ENCODE measurements around the gene AK5.

Gene AK5

DNA sequence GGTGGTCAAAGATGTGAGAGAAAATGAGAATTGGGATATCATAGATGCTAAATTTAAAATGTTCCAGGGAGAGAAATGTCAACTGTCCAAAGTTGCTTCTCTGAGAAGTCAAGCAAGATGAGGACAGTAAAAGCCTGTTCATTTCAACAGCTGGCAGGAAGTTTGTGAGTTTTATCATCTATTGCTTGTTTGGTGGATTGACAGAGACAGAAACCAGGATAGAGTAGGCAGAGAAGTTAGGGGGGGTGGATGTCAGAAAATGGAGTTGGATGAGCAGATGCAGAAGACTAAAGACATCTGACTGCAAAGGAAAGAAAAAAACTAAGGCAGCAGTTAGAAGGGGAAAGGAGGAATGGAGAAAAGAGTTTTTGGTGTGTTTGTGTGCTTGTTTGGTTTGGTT, 78.4 kb downstream of the AK5 start:
- H3K27me3 Mint-ChIP-seq = no peaks in the 10 kb centered on the region
- H3K9me3 Mint-ChIP-seq = peaks cover 5 to 8% of the 10 kb centered on the region in 2 donors
- no peak overlapping the region for H3K4me3 Mint-ChIP-seq
- no peaks in the 10 kb centered on the region for H3K4me1 Mint-ChIP-seq
- DNase-seq (no peak), ATAC-seq (no peak)
- H3K27ac Mint-ChIP-seq = peak overlapping the region in 1 of 2 donors; percentile 24

DNA sequence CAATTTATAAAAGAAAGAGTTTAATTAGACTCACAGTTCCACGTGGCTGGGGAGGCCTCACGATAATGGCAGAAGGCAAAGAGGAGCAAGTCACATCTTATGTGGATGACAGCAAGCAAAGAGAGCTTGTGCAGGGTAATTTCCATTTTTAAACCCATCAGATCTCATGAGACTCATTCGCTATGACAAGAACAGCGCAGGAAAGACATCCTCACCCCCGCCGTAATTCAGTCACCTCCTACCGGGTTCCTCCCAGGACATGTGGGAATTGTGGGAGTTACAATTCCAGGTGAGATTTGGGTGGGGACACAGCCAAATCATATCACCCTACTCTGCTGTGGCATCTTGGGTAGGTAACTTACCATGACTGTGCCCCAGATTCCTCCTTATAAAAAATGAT, 79.8 kb downstream of the AK5 start:
- no peak overlapping the region for H3K27ac Mint-ChIP-seq
- no peaks in the 10 kb centered on the region for H3K27me3 Mint-ChIP-seq
- peaks cover 5 to 8% of the 10 kb centered on the region in 2 donors for H3K9me3 Mint-ChIP-seq
- no peaks in the 10 kb centered on the region for H3K4me1 Mint-ChIP-seq
- H3K4me3 Mint-ChIP-seq = no peak overlapping the region
- no peak for ATAC-seq
- DNase-seq = no peak

DNA sequence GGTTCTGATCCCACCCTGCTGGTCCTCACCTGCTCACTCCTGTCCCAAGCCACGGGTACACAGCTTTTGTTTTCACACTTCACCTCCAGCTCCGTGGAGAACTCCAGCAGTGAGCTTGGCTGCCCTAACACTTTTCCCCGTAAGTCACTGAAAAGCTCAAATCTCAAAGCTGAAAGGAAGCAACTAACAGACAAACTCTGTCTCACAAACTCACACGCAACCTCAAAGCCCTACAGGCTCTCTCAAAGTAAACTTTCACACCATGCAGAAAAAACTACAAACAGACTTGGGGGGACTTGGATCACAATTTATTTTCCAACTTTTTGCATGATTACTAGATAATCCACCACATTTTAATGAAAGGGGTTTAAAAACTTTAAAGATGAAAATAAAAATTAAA, 88.3 kb downstream of the AK5 start:
- H3K27ac Mint-ChIP-seq = peak overlapping the region in 1 of 2 donors; percentile 68

DNA sequence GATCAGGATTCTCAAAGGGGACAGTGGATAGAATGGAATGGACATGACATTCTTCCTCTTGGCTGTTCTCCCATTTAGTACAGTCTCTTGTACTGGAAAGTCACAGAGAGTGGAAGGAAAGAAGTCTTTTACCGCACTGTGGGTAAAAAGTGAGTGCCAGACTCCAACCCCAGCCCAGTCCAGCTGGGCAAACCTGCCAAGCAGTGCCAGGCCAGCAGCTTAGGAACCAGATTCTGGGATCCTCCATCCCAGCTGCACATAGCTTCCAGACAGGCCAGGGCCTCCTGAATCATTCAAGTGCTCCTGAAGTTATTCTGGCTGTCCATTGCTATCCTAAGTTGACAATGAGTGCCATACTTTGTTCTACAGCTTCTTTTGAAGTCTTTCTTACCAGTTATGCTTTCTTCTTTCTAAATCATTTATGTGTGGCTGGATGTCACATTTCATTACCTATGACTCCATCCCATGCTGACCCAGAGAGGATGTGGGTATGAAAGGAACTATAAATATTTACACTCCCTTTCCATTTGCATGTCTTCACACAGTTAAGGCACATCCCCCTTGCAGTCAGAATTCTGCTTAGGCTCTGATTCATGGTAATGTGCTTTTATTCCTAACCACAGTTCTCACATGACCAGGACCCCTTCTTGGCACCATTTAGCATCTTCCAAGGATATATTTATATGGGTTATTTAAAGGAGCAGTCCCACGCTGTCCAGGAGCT, 88.9 kb downstream of the AK5 start:
- Mint-ChIP-seq H3K9me3 (no peaks in the 10 kb centered on the region), H3K27ac (no peak overlapping the region), H3K4me1 (peaks cover 20% of the 10 kb centered on the region), H3K4me3 (no peak overlapping the region), H3K27me3 (no peaks in the 10 kb centered on the region)
- DNase-seq = no peak
- peak; percentile 93 for ATAC-seq

More for the DNA sequence above, 88.3 kb downstream of the AK5 start:
- no peaks in the 10 kb centered on the region for H3K27me3 Mint-ChIP-seq
- DNase-seq (no peak), ATAC-seq (no peak)
- H3K4me3 Mint-ChIP-seq = no peak overlapping the region
- no peaks in the 10 kb centered on the region for H3K9me3 Mint-ChIP-seq
- peaks cover 20% of the 10 kb centered on the region for H3K4me1 Mint-ChIP-seq

DNA sequence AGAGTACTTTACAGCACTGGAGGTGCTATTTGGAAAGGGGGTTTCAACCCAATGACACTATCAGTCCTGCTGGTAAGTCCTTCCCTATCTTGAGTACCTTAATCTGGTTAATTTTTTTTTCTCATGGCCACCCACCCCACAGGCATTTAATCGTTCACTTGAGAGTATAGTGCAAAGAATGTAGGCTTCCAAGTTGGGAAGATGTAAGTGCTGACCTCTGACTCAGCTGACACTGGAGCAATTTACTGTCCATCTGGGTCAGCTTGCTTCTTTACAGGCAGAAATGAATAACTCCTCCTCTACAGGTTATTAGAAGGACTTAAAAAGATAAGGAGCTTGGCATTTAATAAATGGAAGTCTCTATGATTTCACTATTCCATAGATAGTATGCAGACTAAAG, 89.6 kb downstream of the AK5 start:
- Mint-ChIP-seq H3K27me3 (no peaks in the 10 kb centered on the region), H3K9me3 (no peaks in the 10 kb centered on the region), H3K27ac (peak overlapping the region in 1 of 2 donors; percentile 25), H3K4me1 (peaks cover 20% of the 10 kb centered on the region), H3K4me3 (no peak overlapping the region)
- DNase-seq (no peak), ATAC-seq (no peak)

DNA sequence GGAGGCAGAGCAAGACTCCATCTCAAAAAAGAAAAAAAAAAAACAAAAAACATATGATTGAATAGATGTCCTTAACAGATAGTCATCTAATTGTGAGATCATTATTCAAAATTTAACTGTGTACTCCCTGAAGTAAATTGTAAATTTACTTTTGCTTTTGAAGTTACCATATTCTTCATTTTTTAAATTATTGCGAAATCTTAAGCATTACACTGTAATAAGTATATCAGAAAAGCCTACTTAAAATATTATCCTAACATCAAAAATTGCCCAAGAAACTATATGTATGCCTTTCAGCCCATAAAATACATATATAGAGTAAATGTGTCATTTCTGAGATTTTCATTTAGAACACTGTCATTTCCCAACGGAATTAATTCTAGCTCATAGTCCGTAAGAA, 91.9 kb downstream of the AK5 start:
- Mint-ChIP-seq H3K27ac (no peak overlapping the region), H3K9me3 (no peaks in the 10 kb centered on the region), H3K27me3 (no peaks in the 10 kb centered on the region), H3K4me3 (no peak overlapping the region), H3K4me1 (peaks cover 26% of the 10 kb centered on the region)
- DNase-seq (no peak), ATAC-seq (no peak)

DNA sequence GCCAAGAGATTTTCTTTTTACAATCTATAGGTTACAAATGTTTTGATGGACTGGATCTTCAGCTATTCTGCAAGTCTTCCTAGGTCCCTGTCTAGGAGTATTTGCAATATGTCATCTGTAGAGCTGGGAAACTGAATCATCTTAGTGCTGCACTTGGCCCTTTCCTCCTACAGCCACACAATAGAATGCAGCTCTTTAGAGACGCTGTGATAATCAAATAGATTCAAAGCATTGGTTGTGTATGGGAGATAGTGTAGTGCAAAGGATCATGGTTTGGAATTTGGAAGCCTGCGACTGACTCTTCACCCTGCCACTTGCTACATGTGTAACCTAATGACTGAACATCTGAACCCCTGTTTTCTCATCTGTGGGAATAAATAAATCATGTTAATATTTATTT, 93.7 kb downstream of the AK5 start:
- Mint-ChIP-seq H3K27me3 (no peaks in the 10 kb centered on the region), H3K4me1 (peaks cover 29% of the 10 kb centered on the region), H3K4me3 (no peak overlapping the region), H3K27ac (no peak overlapping the region), H3K9me3 (no peaks in the 10 kb centered on the region)
- DNase-seq (no peak), ATAC-seq (no peak)

DNA sequence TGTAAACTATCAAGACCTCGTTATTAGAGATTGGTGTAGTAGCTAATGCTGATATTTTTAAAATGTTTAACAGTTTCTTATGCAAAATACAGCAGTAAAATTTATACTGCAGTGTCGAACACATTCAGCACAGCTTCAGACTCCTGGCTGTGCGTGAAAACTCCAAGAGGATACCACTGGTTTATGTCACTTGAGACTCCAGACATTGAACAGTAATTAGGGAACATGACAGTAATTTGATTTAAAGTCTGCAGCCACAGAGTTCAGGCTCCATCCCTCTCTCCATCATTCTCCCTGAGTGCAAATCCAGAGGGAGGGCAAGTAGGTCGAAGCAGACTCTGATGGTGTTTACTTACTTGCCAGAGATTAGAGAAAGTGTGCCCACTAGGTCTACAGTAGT, 94.2 kb downstream of the AK5 start:
- DNase-seq (no peak), ATAC-seq (no peak)
- no peak overlapping the region for H3K4me3 Mint-ChIP-seq

DNA sequence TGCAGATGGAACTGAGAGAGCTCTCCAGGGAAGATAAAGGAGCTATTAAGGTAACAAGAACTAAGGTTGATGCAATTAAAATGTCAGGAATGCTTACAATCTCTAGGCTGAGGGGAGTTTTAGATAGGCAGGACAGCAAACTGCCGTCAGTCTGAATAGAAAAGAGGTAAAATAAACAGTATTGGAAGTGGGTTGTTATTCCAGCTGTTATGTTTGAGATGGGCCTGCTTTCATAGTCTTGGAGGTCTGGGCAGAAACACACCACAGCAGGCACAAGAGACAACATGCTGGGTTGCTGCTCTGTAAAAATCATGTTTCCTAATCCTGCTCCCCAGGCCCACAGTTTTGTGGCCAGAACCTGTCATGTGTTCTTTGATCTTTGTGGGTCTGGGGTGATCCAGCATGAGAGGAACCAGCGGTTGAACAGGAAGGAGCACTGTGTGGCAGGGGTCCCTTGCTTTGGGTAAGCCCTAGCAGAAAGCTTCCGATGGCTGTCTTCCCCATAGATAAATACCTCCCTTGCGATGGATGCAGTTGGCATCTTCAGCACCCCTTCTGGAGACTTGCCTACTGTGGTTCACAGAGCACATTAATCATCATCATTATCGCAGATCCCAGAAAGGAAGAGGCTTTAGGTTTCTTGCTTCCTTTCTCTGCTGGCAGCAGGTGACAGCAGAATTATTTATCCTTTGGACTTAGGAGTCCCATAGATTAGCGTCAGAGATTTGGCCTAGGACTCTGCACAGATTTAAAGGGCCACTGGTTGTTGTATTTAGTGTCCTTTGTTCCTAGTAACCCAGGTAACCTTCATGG, 97.1 kb downstream of the AK5 start:
- H3K4me1 Mint-ChIP-seq = peaks cover 13% of the 10 kb centered on the region
- ATAC-seq = no peak
- no peak for DNase-seq
- peak overlapping the region in 1 of 2 donors; percentile 19 for H3K27ac Mint-ChIP-seq
- no peaks in the 10 kb centered on the region for H3K27me3 Mint-ChIP-seq
- no peaks in the 10 kb centered on the region for H3K9me3 Mint-ChIP-seq
- H3K4me3 Mint-ChIP-seq = no peak overlapping the region

More for the DNA sequence above, 94.2 kb downstream of the AK5 start:
- H3K4me1 Mint-ChIP-seq = peaks cover 24% of the 10 kb centered on the region
- no peaks in the 10 kb centered on the region for H3K27me3 Mint-ChIP-seq
- no peak overlapping the region for H3K27ac Mint-ChIP-seq
- H3K9me3 Mint-ChIP-seq = no peaks in the 10 kb centered on the region

DNA sequence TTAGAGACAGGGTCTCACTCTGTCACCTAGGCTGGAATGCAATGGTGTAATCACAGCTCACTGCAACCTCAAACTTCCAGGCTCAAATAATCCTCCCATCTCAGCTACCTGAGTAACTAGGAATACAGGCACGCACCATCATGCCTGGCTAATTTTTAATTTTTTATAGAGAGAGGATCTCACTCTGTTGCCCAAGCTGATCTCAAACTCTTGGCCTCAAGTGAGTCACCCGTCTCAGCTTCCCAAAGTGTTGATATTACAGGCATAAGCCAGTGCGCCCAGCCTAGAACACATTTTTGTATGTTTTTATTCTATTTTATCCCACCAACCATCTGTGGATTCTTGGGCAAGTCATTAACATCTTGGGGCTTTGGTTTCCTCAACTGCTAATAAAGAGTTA, 100.5 kb downstream of the AK5 start:
- no peaks in the 10 kb centered on the region for H3K9me3 Mint-ChIP-seq
- H3K27me3 Mint-ChIP-seq = no peaks in the 10 kb centered on the region
- H3K4me3 Mint-ChIP-seq = no peak overlapping the region
- peaks cover 19% of the 10 kb centered on the region for H3K4me1 Mint-ChIP-seq
- no peak for DNase-seq
- no peak for ATAC-seq
- no peak overlapping the region for H3K27ac Mint-ChIP-seq

DNA sequence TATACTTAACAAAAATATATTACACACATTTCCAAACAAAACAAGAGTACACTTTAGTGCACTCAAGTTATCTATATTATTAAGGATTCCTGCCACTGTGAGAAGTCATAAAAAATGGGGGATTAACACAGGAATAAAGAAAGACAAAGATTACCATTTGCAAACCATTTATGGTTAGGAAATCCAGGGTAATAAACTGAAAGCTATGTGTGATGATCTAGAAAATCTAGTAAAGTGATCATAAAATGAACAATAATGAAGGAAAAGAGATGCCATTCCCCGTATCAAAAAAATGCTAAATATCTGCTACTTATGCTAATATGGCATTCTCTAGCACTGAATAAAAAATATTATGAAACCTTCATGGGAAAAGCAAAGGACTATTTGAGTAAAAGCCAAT, 101.4 kb downstream of the AK5 start:
- Mint-ChIP-seq H3K27ac (no peak overlapping the region), H3K4me1 (peaks cover 20% of the 10 kb centered on the region), H3K9me3 (no peaks in the 10 kb centered on the region), H3K27me3 (no peaks in the 10 kb centered on the region), H3K4me3 (no peak overlapping the region)
- DNase-seq (no peak), ATAC-seq (no peak)

DNA sequence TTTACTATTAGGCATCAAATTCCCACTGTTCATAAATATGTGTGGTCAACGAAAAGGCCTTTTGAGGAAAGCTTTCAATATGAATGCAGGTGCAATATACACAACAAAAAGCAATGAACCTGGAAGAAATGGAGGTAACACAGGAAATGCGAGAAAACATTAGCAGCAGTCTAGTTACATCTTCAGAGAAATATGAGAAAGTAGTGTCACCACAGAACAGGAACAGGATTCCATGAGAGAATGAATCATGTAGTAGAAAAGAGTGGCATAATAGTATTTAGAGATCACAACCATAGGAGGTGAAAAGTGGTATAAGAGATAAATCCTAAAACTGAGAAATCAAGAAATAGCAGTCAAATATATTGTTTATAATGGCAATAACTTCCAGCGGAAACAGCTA, 103.7 kb downstream of the AK5 start:
- no peak for ATAC-seq
- H3K27me3 Mint-ChIP-seq = no peaks in the 10 kb centered on the region

DNA sequence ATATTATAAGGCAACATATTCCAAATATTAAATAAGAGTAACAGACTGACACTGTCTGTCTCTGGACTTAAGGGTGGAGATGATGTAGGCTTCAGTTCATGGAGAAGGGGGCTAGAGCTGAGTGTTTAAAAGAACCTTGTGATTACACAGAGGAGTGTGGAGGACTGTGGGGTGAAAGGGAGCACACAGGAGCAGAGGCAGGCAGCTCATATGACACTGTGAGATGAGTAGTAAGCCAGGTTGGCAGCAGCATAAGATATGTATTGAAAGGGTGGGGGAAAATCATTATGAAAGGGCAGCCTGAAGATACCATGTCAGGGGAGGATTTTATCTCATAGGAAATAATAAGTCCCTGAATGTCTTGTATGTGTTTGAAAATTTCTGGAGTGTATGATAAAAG, 104.5 kb downstream of the AK5 start:
- H3K9me3 Mint-ChIP-seq = no peaks in the 10 kb centered on the region
- H3K4me1 Mint-ChIP-seq = peaks cover 18% of the 10 kb centered on the region
- no peaks in the 10 kb centered on the region for H3K27me3 Mint-ChIP-seq
- H3K4me3 Mint-ChIP-seq = no peak overlapping the region
- DNase-seq (no peak), ATAC-seq (no peak)
- H3K27ac Mint-ChIP-seq = no peak overlapping the region

More for the DNA sequence above, 103.7 kb downstream of the AK5 start:
- Mint-ChIP-seq H3K4me1 (peaks cover 18% of the 10 kb centered on the region), H3K4me3 (no peak overlapping the region), H3K9me3 (no peaks in the 10 kb centered on the region), H3K27ac (peak overlapping the region; percentile 43 to 66)
- no peak for DNase-seq

DNA sequence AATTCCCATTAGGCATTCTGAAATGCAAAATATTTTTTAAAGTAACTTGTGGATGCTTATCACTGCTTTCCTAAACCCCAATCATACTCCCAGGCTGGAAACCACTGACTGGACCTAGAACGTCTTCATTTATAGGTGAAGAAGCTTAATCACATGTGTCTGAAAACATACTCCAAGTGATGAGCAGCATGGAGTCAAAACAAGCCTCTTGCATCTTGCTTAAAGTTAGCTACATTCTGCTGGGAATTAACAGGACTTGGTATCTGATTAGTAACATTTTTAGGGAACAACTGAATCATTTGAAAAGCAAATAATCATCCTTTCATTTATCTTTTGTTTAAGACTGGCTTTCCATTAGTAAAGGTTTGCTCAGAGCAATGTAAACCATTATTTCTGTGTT, 105.7 kb downstream of the AK5 start:
- peaks cover 18% of the 10 kb centered on the region for H3K4me1 Mint-ChIP-seq
- no peak overlapping the region for H3K27ac Mint-ChIP-seq
- no peak for ATAC-seq
- H3K9me3 Mint-ChIP-seq = no peaks in the 10 kb centered on the region
- no peaks in the 10 kb centered on the region for H3K27me3 Mint-ChIP-seq
- DNase-seq = no peak
- H3K4me3 Mint-ChIP-seq = no peak overlapping the region

DNA sequence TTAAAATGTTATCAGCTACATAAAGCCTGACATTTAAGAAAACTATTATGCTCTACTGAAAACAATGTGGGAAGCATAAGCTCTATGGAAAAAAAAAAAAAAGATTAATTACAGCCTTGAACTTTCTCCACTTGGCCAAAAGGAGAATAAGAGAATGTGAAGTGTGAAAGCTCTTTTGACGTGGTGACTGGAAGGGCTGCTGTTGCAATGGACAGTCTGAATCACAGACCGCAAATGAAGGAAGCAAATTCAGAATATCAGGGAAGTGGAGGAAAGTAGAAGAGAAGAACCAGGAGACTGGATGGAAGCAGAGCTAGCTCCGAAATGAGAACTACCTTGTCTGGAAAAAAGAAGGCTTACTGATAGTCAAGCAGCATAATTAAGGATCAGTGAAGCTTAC, 106.8 kb downstream of the AK5 start:
- H3K4me3 Mint-ChIP-seq = no peak overlapping the region
- DNase-seq (no peak), ATAC-seq (no peak)
- H3K4me1 Mint-ChIP-seq = peaks cover 18% of the 10 kb centered on the region
- H3K27ac Mint-ChIP-seq = peak overlapping the region in 1 of 2 donors; percentile 16
- no peaks in the 10 kb centered on the region for H3K27me3 Mint-ChIP-seq
- H3K9me3 Mint-ChIP-seq = no peaks in the 10 kb centered on the region

DNA sequence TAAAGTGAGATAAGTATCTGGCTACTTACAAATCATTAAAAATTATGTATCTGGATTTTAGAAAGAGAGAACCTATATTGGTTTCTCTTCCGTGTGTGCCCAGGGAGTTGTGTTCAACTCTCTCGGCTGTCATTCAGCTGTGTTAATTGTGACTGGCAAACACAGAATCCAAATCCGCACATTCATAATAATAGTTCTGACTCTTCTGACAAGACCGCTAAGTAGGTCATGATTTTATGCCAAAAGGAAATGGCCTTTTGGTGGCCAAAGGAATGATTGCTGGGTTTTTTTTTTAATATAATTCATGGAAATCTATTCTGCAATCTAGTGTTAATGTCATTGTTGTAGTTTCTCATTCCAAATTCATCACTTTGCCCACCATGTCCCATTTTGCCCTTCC, 110.7 kb downstream of the AK5 start:
- no peak for DNase-seq
- ATAC-seq = no peak
- Mint-ChIP-seq H3K4me1 (peaks cover 12% of the 10 kb centered on the region), H3K27me3 (no peaks in the 10 kb centered on the region), H3K4me3 (no peak overlapping the region), H3K27ac (no peak overlapping the region), H3K9me3 (no peaks in the 10 kb centered on the region)
